ENCODE data around the gene TSPAN32. TPM values are rescaled to one million over a fixed set of nuclear protein-coding genes. Genes with fewer than 3 reads are reported as not detected.

TSPAN32 gene
- total RNA-seq, 3 donors from 2014 or later = 2.9 to 4.6 (median 4.3) TPM

- Mint-ChIP-seq H3K4me3 (no peak overlapping the region), H3K4me1 (ENCODE audit: low read depth) (peaks cover 23% of the 10 kb centered on the region), H3K9me3 (no peaks in the 10 kb centered on the region), H3K27me3 (ENCODE audit: low read depth) (no peaks in the 10 kb centered on the region), H3K36me3 (ENCODE audit: insufficient read depth) (no peaks in the 10 kb centered on the region)
- no peak for ATAC-seq
- DNase-seq = no peak
These were observed 7.6 kb downstream of the TSPAN32 start for GRCh38 chr11:2309251-2310072.

- Mint-ChIP-seq H3K9me3 (no peaks in the 10 kb centered on the region), H3K27me3 (ENCODE audit: low read depth) (no peaks in the 10 kb centered on the region), H3K4me1 (ENCODE audit: low read depth) (peaks cover 18% of the 10 kb centered on the region), H3K36me3 (ENCODE audit: insufficient read depth) (no peaks in the 10 kb centered on the region), H3K4me3 (no peak overlapping the region)
- ATAC-seq (no peak), DNase-seq (no peak)
These were observed 8.4 kb downstream of the TSPAN32 start for GRCh38 chr11:2310073-2310785.

GRCh38 chr11:2310786-2311352 lies 9.1 kb downstream of the TSPAN32 start:
- H3K27me3 Mint-ChIP-seq (ENCODE audit: low read depth) = no peaks in the 10 kb centered on the region
- no peak overlapping the region for H3K4me3 Mint-ChIP-seq
- H3K36me3 Mint-ChIP-seq (ENCODE audit: insufficient read depth) = no peaks in the 10 kb centered on the region
- H3K9me3 Mint-ChIP-seq = no peaks in the 10 kb centered on the region
- peaks cover 12% of the 10 kb centered on the region for H3K4me1 Mint-ChIP-seq (ENCODE audit: low read depth)
- ATAC-seq (no peak), DNase-seq (no peak)

GRCh38 chr11:2311353-2312133 lies 9.7 kb downstream of the TSPAN32 start:
- Mint-ChIP-seq H3K36me3 (ENCODE audit: insufficient read depth) (no peaks in the 10 kb centered on the region), H3K27me3 (ENCODE audit: low read depth) (no peaks in the 10 kb centered on the region), H3K9me3 (no peaks in the 10 kb centered on the region), H3K4me3 (no peak overlapping the region), H3K4me1 (ENCODE audit: low read depth) (peaks cover 5% of the 10 kb centered on the region)
- no peak for DNase-seq
- ATAC-seq = no peak

- no peak for ATAC-seq
These were observed 10.6 kb downstream of the TSPAN32 start for GRCh38 chr11:2312232-2313042.

GRCh38 chr11:2313051-2313951 lies 11.5 kb downstream of the TSPAN32 start:
- Mint-ChIP-seq H3K4me3 (no peak overlapping the region), H3K36me3 (ENCODE audit: insufficient read depth) (no peaks in the 10 kb centered on the region), H3K9me3 (no peaks in the 10 kb centered on the region), H3K4me1 (ENCODE audit: low read depth) (peaks cover 6% of the 10 kb centered on the region), H3K27me3 (ENCODE audit: low read depth) (no peaks in the 10 kb centered on the region)
- DNase-seq (no peak), ATAC-seq (no peak)

More at GRCh38 chr11:2312232-2313042, 10.6 kb downstream of the TSPAN32 start:
- no peak overlapping the region for H3K4me3 Mint-ChIP-seq
- no peaks in the 10 kb centered on the region for H3K27me3 Mint-ChIP-seq (ENCODE audit: low read depth)
- DNase-seq = no peak
- peaks cover 7% of the 10 kb centered on the region for H3K4me1 Mint-ChIP-seq (ENCODE audit: low read depth)
- H3K9me3 Mint-ChIP-seq = no peaks in the 10 kb centered on the region
- no peaks in the 10 kb centered on the region for H3K36me3 Mint-ChIP-seq (ENCODE audit: insufficient read depth)

- H3K4me3 Mint-ChIP-seq = no peak overlapping the region
- no peaks in the 10 kb centered on the region for H3K36me3 Mint-ChIP-seq (ENCODE audit: insufficient read depth)
- no peak for ATAC-seq
- H3K9me3 Mint-ChIP-seq = no peaks in the 10 kb centered on the region
- H3K27me3 Mint-ChIP-seq (ENCODE audit: low read depth) = no peaks in the 10 kb centered on the region
- DNase-seq = no peak
- peaks cover 6% of the 10 kb centered on the region for H3K4me1 Mint-ChIP-seq (ENCODE audit: low read depth)
These were observed 12.3 kb downstream of the TSPAN32 start for GRCh38 chr11:2314136-2314524.

- Mint-ChIP-seq H3K27me3 (ENCODE audit: low read depth) (peaks cover under 1% of the 10 kb centered on the region), H3K9me3 (no peaks in the 10 kb centered on the region), H3K4me1 (ENCODE audit: low read depth) (peaks cover 6% of the 10 kb centered on the region), H3K36me3 (ENCODE audit: insufficient read depth) (no peaks in the 10 kb centered on the region), H3K4me3 (no peak overlapping the region)
- no peak for ATAC-seq
- no peak for DNase-seq
These were observed 12.9 kb downstream of the TSPAN32 start for GRCh38 chr11:2314525-2315394.

- Mint-ChIP-seq H3K4me1 (ENCODE audit: low read depth) (peaks cover 6% of the 10 kb centered on the region), H3K9me3 (no peaks in the 10 kb centered on the region)
These were observed 13.8 kb downstream of the TSPAN32 start for GRCh38 chr11:2315395-2316168.

GRCh38 chr11:2316169-2316962 lies 14.6 kb downstream of the TSPAN32 start:
- H3K27me3 Mint-ChIP-seq (ENCODE audit: low read depth) = peaks cover 2% of the 10 kb centered on the region
- H3K9me3 Mint-ChIP-seq = no peaks in the 10 kb centered on the region
- H3K36me3 Mint-ChIP-seq (ENCODE audit: insufficient read depth) = no peaks in the 10 kb centered on the region

More at GRCh38 chr11:2315395-2316168, 13.8 kb downstream of the TSPAN32 start:
- peaks cover 2% of the 10 kb centered on the region for H3K27me3 Mint-ChIP-seq (ENCODE audit: low read depth)
- no peak overlapping the region for H3K4me3 Mint-ChIP-seq
- DNase-seq (no peak), ATAC-seq (no peak)
- H3K36me3 Mint-ChIP-seq (ENCODE audit: insufficient read depth) = no peaks in the 10 kb centered on the region

GRCh38 chr11:2316963-2317244 lies 15.1 kb downstream of the TSPAN32 start:
- Mint-ChIP-seq H3K27me3 (ENCODE audit: low read depth) (peaks cover 4% of the 10 kb centered on the region), H3K36me3 (ENCODE audit: insufficient read depth) (no peaks in the 10 kb centered on the region), H3K4me3 (no peak overlapping the region), H3K4me1 (ENCODE audit: low read depth) (peaks cover 6% of the 10 kb centered on the region), H3K9me3 (no peaks in the 10 kb centered on the region)
- DNase-seq = no peak
- ATAC-seq = no peak

More at GRCh38 chr11:2316169-2316962, 14.6 kb downstream of the TSPAN32 start:
- ATAC-seq (no peak), DNase-seq (no peak)
- Mint-ChIP-seq H3K4me3 (no peak overlapping the region), H3K4me1 (ENCODE audit: low read depth) (peaks cover 6% of the 10 kb centered on the region)

Data from activated T-cell treated with anti-CD3 and anti-CD28 coated beads, Interleukin-2, amount 50 U/mL, for 4 hours (primary cell).